HG03565 (cell line): ENCODE measurements around the gene MPDU1.
"Not testable (repeated sequence)": the region's sequence is repeated elsewhere in the genome, so short reads cannot be mapped to it uniquely, and the experiment has no call there.

ENCODE experiments used
- ATAC-seq: cut with Tn5 transposase; IDR thresholded peaks from one replicate; pipeline ENCODE4 v1.9.1; 2021; ENCODE audit warnings: mild to moderate bottlenecking, moderate library complexity; ENCODE audit not compliant: unreplicated experiment

MPDU1 gene

GRCh38 chr17:7613769-7614424, 30.2 kb downstream of the MPDU1 start:
- ATAC-seq = no peak

- peak; percentile 86 for ATAC-seq
Observed at GRCh38 chr17:7614425-7615264, 31.0 kb downstream of the MPDU1 start, which contains the start of gene FXR2. FXR2 (minus strand) TSS chr17:7614897; CDS start chr17:7614532, 365 bp downstream.

DNA sequence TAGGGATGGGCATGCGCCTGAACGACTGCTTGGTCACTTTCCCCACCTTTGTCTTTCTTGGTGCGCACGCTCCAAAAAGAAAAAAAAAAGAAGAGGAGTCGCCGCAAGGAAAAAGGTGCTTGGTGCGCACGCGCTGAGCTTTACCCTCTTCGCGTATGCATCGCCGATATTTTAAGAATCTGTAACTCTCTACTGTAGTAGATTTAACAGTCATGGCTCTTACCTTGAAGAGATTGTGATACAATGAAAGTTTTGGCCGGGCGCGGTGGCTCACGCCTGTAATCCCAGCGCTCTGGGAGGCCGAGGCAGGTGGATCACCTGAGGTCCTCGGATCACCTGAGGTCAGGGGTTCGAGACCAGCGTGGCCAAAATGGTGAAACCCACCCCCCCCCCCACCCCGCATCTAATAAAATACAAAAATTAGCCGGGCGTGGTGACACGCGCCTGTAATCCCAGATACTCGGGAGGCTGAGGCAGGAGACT, 31.7 kb downstream of the MPDU1 start:
- ATAC-seq = no peak

DNA sequence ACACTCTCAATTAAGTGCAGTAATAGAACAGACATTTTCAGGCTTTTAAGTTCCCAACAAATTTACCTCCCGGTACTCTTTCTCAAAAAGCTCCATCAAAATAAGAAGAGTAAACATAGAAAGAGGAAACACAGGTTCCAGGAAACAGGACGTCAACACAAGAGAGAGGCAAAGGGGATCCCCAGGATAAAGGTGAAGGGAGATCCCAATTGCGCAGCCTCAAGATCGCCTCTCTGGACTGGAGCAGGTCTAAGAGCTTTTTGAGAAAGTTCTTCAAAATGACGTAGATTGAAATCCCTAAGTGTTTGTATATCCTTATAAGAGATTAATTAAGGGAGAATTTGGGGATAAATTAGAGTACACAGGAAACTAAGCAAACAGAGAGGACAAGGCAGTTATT, 35.0 kb downstream of the MPDU1 start:
- no peak for ATAC-seq

DNA sequence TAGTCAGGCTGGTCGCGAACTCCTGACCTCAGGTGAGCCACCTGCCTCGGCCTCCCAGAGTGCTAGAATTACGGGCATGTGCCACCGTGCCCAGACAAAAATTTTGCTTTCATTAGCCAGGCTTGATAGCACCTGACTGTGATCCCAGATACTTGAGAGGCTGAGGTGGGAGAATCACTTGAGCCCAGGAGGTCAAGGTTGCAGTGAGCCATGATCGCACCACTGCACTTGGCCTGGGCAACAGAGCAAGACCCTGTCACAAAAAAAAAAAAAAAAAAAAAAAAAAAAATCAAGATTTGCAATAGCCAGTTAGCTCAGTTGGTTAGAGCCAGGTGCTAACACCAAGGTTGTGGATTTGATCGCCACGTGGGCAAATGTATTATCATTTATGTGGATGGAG, 37.2 kb downstream of the MPDU1 start:
- ATAC-seq = no peak

DNA sequence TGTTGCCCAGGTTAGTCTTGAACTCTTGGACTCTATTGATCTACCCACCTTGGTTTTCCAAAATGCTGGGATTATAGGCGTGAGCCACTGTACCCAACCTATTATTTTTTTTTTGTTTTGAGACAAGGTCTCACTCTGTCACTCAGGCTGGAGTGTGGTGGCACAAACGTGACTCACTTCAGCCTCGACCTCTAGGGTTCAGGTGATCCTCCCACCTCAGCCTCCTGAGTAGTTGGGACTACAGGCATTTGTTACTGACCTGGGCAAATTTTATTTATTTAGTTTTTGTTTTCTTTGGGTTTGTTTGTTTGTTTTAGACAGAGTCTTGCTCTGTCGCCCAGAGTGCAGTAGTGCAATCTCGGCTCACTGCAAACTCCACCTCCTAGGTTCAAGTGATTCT, 40.0 kb downstream of the MPDU1 start:
- ATAC-seq = no peak

DNA sequence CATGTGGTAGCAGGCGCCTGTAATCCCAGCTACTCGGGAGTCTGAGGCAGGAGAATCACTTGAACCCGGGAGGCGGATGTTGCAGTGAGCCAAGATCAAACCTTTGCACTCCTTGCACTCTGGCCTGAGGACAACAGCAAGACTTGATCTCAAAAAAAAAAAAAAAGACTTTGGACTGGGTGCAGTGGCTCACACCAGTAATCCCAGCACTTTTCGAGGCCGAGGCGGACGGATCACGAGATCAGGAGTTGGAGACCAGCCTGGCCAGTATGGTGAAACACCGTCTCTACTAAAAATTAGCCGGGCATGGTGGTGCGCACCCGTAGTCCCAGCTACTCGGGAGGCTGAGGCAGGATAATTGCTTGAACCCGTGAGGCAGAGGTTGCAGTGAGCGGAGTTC, 42.1 kb downstream of the MPDU1 start:
- not testable (repeated sequence) for ATAC-seq

DNA sequence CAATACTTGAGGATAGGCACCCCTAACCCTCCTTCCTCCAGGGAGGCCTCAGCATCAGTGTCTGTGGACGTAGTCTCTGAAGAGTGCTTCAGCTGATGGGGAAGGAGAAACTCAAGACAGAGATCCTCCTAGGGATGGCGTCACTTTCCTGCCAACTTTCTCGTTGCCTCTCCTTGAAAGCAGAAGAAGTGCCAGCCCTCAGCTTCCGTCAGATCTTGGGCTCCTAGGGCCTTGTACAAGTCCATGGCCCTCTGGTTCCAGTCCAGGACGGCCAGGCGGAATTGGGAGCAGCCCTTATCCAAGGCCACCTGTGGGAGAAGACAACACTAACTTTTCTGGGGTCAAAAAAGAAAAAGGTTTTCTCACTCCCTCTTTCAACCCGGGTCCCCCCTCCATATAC, 42.7 kb downstream of the MPDU1 start:
- no peak for ATAC-seq

GRCh38 chr17:7626956-7627249, 43.3 kb downstream of the MPDU1 start:
- ATAC-seq = no peak

DNA sequence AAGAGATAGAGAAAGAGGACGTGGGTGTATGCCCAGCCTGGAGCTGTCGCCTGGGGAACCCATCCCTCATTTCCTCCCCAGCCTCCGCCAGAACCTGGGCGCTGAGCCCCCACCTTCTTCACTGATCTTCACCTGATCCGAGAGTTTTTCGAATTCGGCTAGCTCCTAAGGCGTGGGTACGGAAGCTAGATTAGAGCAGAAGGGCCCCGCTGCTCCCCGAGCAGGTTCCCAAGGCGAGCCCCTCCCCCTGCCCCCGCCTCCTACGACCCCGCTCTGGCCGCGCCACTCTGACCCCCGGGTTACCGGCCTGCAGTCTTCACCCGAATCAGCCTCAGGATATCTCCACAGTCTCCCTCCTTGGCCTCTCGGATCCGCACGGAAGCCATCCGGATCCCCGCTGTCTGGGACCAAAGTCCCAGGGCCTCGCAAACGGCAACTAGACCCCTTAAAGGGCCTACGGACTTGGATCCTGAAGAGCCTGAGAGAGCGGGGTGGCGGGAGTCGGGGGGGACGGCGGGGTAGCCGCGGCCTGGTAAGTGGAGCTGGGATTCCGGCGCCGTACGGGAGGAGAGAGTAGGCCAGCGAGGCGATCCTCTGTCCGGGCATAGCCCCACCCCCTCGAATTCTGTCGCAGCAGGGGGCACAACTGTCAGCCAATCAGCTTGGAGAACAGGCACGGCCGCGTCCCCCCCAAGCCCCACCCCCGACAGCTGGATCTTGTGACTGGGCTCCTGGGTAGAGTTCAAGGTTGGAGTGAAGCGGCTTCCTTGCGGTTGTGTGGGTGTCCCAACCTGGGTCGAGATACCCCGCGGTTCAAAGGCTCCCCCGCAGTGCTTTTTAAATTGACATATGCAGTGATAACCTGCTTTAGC, 43.8 kb downstream of the MPDU1 start, which contains the start of gene SAT2:
Gene SAT2 (minus strand): TSS at position 572 of the 872 bp plus-strand sequence. CDS start 186 bp downstream, at position 386.
- ATAC-seq = peak; percentile 69

DNA sequence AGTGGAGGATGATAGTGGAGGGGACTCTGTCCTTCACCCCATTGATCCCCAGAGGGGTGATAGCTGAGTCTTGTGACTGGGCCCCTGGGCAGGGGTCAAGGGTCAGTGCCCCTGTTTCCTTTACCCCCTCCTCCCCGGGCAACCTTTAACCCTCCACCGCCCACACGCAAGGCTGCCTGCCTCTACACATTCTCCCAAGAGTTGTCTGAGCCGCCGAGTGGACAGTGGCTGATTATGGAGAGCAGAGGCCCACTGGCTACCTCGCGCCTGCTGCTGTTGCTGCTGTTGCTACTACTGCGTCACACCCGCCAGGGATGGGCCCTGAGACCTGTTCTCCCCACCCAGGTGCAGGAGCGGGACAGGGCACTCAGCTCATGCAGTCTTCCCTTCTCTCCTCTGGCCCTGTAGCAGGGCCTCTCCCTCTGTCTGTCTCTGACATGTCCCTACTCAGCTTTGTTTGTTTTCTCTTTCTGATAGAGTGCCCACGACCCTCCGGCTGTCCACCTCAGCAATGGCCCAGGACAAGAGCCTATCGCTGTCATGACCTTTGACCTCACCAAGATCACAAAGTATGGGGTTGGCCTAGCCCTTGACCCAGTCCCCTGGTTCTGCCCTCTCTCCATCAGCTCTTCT, 46.4 kb downstream of the MPDU1 start, which contains the start of gene SHBG:
Gene SHBG (plus strand): TSS at position 197 of the 633 bp plus-strand sequence. CDS start 38 bp downstream, at position 235.
- no peak for ATAC-seq

DNA sequence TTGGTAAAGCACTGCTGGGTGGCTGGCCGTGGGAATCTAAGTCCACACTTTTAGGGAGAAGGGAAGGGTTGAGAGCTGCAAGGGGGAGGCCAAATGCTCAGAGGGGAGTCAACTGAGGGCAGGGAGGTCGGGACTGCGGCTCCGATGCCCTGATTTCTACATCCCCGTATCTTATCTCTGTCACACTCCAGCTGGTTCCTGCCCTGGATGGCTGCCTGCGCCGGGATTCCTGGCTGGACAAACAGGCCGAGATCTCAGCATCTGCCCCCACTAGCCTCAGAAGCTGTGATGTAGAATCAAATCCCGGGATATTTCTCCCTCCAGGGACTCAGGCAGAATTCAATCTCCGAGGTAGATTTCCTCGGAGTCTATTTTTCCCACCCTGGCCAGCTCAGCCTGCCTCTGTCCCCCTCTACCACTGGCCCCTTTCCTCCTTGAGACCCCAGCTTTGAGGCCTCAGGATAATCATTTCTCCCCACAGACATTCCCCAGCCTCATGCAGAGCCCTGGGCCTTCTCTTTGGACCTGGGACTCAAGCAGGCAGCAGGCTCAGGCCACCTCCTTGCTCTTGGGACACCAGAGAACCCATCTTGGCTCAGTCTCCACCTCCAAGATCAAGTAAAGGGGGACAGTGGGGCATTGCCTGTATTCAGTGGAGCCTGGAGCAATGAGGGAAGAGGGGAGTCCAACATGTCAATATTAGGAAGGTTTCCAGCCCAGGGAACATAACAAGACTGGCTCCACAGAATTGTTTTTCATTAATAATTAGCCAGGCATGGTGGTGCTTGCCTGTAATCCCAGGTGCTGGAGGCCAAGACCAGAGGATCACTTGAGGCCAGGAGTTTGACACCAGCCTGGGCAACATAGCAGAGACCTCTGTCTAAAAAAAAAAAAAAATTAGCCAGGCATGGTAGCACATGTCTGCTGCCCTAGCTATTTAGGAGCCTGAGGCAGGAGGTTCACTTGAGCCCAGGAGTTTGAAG, 48.0 kb downstream of the MPDU1 start:
- no peak for ATAC-seq

- ATAC-seq = no peak
Observed at GRCh38 chr17:7632492-7632894, 48.8 kb downstream of the MPDU1 start.

DNA sequence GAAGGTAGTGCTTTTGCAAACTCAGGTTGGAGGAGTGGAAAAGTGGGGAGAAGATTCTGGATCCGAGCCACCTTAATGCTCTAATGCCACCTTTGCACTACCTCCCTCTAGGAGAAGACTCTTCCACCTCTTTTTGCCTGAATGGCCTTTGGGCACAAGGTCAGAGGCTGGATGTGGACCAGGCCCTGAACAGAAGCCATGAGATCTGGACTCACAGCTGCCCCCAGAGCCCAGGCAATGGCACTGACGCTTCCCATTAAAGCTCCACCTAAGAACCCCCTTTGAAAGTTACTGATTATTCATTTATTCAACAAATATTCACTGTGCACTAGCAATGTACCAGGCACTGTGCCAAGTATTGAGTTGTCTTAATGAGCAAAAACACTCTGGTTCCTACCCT, 49.4 kb downstream of the MPDU1 start:
- ATAC-seq = no peak

DNA sequence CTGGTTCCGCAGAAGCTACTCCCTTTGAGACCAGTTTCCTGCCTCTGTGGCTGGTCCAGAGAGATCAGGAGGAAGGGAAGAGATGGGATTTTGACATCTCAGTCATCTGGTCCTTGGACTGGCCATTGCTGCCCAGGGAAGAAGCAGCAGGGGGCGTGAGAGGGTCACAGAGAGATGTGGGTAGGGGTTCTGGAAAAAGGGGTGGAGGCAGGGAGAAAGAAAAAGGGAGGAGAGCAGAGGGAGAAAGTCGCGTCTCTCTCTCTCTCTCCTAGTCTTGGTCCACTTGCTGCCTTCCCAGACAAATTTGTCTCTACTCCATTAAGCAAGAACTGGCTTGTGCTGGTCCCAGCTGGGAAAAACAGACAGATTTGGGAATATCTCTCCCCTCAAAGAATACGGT, 50.7 kb downstream of the MPDU1 start:
- ATAC-seq = no peak

DNA sequence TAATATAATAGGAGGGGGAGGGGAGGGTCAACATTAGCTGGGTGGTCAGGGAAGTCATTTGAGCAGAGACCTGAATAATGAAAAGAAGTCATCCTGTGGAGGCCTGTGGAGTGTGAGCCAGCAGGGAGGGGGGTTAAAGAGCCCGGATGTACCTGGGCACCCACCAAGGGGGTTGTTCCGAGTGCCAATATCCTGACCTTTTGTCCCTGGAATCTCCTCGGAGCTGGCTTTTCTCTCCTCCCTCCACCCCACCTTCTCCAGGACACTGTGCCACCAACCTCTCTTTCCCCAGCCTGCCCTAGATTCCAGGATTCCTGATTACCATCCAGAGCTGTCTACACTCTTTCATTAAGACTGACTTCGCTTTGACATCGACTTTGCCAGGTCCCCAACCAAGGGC, 52.5 kb downstream of the MPDU1 start:
- ATAC-seq = no peak
